Right lobe of liver (tissue), 4 donors: ENCODE data around the gene DLG2.

ENCODE experiments used
- POLR2A ChIP-seq: fragments of 450-650 bp; IDR thresholded peaks from one replicate; pipeline ENCODE4 v1.6.1; 2017; ENCODE audit warnings: antibody characterized with exemption, mild to moderate bottlenecking
- TF ChIP-seq, protein P1 (sequence below), 4 donors: fragments of 200-600 bp in 3 of 4; fragments of 450-650 bp in 1 of 4; IDR thresholded peaks; one replicate each; pipeline versions ENCODE4 v1.5.1 to v1.8.0; 2016 to 2022; ENCODE audit warnings: antibody characterized with exemption in 4 of 4, mild to moderate bottlenecking in 2 of 4
- donor health status: DM: no; HTN: no; CAD: no.
- donor health status: DM: no; HTN: no; CAD: no.
- donor health status: DM: no; HTN: yes; CAD: no.

DNA sequence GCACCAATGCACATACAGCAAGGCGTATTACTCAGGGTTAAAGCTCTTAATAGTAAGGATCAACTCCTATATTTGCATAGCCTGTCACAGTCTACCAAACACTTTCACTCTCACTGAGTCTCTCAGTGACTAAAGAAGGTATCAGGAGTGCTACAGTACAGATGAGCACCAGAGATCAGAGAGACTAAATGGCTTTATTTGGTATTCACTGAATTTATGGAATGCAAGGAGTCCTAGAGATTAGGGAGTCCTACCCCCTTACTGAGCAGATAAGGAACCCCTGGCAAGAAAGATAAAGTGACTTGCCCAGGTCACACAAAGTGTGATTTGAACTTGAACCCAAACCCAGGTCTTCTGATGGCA lies 1944.6 kb downstream of the DLG2 start:
- TF ChIP-seq, protein P1, sequence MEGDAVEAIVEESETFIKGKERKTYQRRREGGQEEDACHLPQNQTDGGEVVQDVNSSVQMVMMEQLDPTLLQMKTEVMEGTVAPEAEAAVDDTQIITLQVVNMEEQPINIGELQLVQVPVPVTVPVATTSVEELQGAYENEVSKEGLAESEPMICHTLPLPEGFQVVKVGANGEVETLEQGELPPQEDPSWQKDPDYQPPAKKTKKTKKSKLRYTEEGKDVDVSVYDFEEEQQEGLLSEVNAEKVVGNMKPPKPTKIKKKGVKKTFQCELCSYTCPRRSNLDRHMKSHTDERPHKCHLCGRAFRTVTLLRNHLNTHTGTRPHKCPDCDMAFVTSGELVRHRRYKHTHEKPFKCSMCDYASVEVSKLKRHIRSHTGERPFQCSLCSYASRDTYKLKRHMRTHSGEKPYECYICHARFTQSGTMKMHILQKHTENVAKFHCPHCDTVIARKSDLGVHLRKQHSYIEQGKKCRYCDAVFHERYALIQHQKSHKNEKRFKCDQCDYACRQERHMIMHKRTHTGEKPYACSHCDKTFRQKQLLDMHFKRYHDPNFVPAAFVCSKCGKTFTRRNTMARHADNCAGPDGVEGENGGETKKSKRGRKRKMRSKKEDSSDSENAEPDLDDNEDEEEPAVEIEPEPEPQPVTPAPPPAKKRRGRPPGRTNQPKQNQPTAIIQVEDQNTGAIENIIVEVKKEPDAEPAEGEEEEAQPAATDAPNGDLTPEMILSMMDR (IDR thresholded peaks at IDR 0.05) = no peak
- no peak for TF ChIP-seq POLR2A
